HG03575 (cell line): ENCODE results near the gene PSG1.
"Not testable (repeated sequence)": the region's sequence is repeated elsewhere in the genome, so short reads cannot be mapped to it uniquely, and the experiment has no call there.

Source experiments
- ATAC-seq: cut with Tn5 transposase; IDR thresholded peaks from one replicate; pipeline ENCODE4 v1.9.1; 2021; ENCODE audit not compliant: unreplicated experiment, insufficient number of reproducible peaks, low FRiP score; ENCODE audit errors: extremely low read depth

The PSG1 gene

GRCh38 chr19:42887876-42888445 lies 8.4 kb upstream of the PSG1 start:
- ATAC-seq, result not testable (repeated sequence)

DNA sequence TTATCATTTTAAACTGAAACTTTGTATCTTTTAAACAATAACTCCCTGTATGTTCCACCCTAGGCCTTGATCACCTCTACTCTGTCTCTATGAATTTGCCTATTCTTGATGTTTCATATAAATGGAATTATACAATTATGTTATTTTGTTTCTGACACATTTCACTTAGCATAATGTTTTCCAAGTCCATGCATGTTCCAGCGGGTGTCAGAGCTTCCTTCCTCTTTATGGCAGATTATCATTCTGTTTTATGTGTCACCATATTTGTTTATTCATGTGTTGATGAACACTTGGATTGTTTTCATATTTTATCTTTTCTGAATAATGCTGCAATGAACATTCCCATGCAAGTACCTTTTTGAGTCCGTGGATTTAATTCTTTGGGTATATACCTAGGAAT lies 3.2 kb upstream of the PSG1 start:
- ATAC-seq, result not testable (repeated sequence)

DNA sequence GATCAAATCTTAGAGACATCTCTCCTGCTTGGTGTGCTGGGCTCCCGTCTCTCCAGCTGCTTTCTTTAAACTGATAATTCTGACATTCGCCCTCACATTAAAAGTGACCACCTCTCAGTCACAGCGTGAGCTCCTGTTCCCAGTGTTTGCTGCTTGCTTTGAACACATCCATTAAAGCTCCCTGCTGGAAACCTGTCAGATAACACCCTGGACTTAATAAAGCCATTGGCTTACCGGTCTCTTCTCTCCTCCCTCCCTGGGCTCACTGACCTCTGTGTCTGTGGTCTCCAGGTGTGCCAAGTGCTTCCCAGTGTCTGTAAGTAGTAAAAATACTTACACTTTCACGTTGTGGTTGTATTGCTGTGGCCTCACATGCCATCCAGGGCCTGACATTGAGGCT lies 2.5 kb upstream of the PSG1 start:
- not testable (repeated sequence) for ATAC-seq

- not testable (repeated sequence) for ATAC-seq
Measured at GRCh38 chr19:42881279-42881678, 1.8 kb upstream of the PSG1 start.

GRCh38 chr19:42880621-42881020 lies 1.1 kb upstream of the PSG1 start:
- ATAC-seq, result not testable (repeated sequence)

GRCh38 chr19:42876596-42876995 lies 2.9 kb downstream of the PSG1 start:
- ATAC-seq, result not testable (repeated sequence)

- ATAC-seq, result not testable (repeated sequence)
Measured at GRCh38 chr19:42875881-42876280, 3.6 kb downstream of the PSG1 start.

GRCh38 chr19:42874901-42875813 lies 4.4 kb downstream of the PSG1 start:
- ATAC-seq, result not testable (repeated sequence)

- ATAC-seq, result not testable (repeated sequence)
Measured at GRCh38 chr19:42874136-42874535, 5.4 kb downstream of the PSG1 start.

GRCh38 chr19:42872608-42873007 lies 6.9 kb downstream of the PSG1 start:
- ATAC-seq, result no peak

DNA sequence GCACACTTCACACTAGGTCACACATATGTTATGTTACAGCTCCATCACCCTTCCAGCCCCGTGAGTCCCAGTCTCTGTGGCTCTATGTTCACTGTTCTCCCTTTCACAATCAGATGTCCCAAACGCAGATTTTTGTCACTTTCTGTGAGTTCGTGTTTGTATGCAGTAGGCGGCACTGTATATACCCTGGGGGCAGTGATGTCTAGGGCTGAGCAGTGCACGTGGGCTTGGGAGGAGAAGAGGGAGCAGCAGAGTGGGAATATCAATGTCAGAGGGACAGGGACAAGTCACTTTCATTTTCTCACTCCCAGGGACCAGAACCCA lies 22.0 kb downstream of the PSG1 start:
- no peak for ATAC-seq

DNA sequence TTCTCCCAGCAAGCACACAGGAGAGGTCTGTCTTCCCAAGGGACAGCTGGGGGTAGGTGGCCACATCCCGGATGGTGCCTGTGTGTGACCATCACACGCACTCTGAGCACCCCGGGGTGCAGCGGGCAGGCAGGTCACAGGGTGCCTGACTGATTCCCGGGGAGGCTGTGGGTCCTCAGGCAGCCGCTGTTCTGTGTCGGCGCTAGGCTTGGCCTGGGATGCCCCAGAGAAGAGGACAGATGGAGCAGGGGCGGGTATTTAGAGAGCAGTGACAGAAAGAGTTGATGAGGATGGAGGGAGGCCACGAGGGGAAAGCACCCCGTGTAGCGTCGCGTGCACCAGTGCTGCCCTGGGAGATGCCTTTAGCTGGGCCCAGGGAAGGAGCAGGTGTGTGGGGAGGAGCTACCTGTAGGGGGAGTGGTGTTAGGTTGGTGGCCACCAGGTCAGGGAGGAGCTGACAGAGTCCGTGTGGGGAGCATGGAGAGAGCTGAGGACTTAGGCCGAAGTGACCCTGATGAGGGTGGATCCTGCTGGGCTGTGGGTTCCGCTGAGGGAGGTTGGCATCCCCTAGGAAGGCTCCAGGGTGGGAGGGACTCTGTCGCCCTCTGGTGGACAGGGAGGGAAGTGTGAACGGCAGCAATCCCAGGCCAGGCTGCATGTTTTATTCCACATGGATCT lies 22.5 kb downstream of the PSG1 start:
- ATAC-seq, result not testable (repeated sequence)

- not testable (repeated sequence) for ATAC-seq
Measured at GRCh38 chr19:42854745-42855144, 24.8 kb downstream of the PSG1 start.

DNA sequence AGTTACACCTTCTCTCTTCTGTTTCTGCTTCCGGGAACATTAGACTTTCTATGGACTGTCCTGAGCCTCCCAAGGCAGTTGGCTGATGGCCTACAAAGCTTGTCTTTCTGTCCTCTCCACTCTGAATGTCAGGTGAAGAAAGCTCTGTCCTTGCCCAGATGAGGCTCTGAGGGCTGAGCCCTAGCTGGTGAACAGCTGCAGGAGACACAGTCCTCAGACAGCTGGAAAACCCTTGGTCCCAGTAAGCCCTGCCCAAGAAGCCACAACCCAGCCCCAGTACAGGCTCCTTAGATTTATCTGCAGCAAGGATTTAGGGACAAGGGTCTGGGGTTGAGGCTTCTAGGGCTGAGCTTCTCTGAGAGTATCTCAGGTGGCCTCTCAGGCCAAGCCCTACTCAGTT lies 26.3 kb downstream of the PSG1 start:
- ATAC-seq, result not testable (repeated sequence)

DNA sequence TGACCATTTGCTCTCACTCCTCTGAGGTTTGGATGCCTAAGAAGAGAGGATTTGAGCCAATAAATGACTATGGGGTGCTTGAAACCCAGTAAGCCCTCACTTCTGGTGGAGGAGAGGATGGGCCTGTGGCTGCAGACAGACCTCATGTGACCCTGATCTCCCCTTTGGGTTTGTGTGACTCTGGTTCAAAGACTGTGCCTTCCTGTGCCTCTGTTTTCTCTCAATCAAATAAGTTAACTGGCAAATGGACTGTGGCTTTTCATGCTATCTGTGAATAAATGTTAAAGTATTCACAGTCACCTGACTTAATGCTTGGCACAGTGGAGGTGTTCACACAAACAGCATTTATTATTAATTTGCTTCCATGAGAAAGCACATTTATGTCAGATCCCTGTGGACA lies 26.7 kb downstream of the PSG1 start:
- ATAC-seq, result not testable (repeated sequence)

GRCh38 chr19:42851718-42852280 lies 27.7 kb downstream of the PSG1 start:
- ATAC-seq, result not testable (repeated sequence)

DNA sequence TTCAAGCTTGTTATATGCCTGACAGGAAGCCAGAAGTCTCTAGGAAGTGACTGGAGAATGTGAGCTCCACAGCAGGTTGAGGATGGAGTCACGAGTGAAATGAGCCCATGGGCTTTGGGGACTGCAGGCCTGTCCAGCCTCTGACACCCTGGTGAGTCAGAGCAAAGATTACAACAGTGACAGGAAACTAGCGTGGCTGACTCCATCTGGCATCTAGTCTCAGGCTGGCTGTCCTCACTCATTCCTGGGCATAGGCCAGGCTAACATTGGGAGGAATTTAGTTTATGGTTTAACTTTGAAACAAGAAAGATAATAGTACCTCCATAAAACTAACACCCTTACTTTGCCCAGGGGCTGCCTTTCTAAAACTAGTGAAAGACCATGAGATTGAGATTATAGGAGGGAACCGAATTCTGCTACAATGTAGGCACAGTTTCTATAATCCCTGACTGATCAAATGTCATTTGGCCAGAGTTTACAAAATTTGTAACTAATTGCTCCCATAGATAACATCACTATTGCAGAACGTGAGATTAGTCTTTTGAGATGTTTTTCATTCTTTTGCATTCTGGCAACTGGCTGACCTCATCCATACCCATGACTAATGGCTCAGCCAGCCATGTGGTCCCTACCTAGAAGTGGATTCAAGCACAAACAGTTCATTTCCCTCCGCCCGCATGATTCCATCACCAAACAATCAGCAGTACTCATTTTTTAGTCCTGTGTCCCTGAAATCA lies 28.4 kb downstream of the PSG1 start:
- ATAC-seq, result no peak

GRCh38 chr19:42846597-42846996 lies 32.9 kb downstream of the PSG1 start:
- no peak for ATAC-seq

DNA sequence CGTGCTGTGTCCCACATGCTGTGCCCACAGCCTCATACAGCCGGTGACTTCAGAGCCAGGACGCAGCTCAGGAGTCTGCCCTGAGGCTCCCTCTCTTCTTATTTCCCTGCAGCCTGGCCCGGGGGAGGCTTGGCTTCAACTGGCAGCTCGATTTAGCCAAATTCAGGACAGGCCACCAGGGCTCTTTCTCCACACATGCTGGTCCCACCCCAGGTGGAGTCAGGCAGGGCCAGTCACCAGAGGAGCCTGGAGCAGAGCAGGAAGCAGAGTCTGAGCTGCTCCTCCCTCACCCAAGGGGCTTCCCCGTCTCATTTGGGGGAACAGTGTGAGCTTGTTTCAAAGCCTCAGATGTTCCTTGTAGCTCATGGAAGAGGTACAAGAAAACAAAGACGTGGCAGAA lies 35.9 kb downstream of the PSG1 start:
- not testable (repeated sequence) for ATAC-seq
